DND-41 (cell line): ENCODE measurements around the gene LPCAT1.

Source experiments
- EZH2 ChIP-seq: IDR thresholded peaks from 3 replicates; pipeline ENCODE4 v1.6.1; 2012; ENCODE audit warnings: borderline replicate concordance, low read depth, mild to moderate bottlenecking, moderate library complexity, low read length, inconsistent platforms; ENCODE audit not compliant: severe bottlenecking
- TF ChIP-seq, protein P1 (sequence below): IDR thresholded peaks from 2 replicates; pipeline ENCODE4 v1.5.1; 2012; ENCODE audit warnings: borderline replicate concordance, low read length, moderate library complexity, mild to moderate bottlenecking; ENCODE audit not compliant: poor library complexity, severe bottlenecking; ENCODE audit errors: extremely low read depth

DNA sequence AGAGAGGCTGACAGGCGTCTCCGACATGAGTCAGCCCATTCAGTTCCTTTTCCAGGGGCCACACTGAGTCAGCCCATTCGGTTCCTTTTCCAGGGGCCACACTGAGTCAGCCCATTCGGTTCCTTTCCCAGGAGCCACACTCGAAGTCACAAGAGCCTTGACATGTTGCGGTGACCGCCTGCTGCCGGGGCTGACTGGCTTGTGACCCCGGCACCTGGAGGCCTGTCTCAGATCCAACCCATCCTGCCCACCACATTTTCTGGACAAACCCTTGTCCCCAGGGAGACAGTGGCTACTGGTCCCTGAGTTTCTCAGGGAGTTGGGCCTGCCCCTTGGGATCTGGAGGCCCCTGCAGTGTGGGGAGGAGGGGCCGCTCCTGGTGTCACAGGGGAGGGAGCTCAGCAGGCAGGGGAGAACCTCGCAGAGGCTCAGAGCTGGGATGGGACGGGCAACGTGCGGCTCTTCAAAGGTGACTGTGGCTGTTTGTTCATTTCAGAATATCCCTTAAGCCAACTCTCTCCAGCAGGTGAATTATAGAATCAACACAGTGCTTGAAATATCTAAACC lies 40.5 kb upstream of the LPCAT1 start:
- TF ChIP-seq, protein P1, sequence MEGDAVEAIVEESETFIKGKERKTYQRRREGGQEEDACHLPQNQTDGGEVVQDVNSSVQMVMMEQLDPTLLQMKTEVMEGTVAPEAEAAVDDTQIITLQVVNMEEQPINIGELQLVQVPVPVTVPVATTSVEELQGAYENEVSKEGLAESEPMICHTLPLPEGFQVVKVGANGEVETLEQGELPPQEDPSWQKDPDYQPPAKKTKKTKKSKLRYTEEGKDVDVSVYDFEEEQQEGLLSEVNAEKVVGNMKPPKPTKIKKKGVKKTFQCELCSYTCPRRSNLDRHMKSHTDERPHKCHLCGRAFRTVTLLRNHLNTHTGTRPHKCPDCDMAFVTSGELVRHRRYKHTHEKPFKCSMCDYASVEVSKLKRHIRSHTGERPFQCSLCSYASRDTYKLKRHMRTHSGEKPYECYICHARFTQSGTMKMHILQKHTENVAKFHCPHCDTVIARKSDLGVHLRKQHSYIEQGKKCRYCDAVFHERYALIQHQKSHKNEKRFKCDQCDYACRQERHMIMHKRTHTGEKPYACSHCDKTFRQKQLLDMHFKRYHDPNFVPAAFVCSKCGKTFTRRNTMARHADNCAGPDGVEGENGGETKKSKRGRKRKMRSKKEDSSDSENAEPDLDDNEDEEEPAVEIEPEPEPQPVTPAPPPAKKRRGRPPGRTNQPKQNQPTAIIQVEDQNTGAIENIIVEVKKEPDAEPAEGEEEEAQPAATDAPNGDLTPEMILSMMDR = no peak
- TF ChIP-seq EZH2 = no peak
